K562 (cell line): Measurements from ENCODE around the gene C14orf180. TPM values are rescaled to one million over a fixed set of nuclear protein-coding genes. Genes with fewer than 3 reads are reported as not detected.

Source experiments
- CBFA2T2 ChIP-seq: fragments of 450-650 bp; conservative IDR thresholded peaks from 2 replicates; pipeline ENCODE4 v1.6.1; 2017; ENCODE audit warnings: mild to moderate bottlenecking
- DDX20 ChIP-seq: fragments of 450-650 bp; IDR thresholded peaks from 2 replicates; pipeline ENCODE4 v1.6.1; 2016; ENCODE audit warnings: missing genetic modification characterization, low read depth, mild to moderate bottlenecking, missing compliant biosample characterization, moderate library complexity
- HNRNPUL1 ChIP-seq: fragments of 200-400 bp; formaldehyde crosslinking; IDR thresholded peaks from 2 replicates; pipeline ENCODE4 v1.6.1; 2017; ENCODE audit warnings: low read length
- KDM4B ChIP-seq, 2 experiments: fragments of 450-650 bp in 1 of 2; sonication (generic) in 1 of 2; IDR thresholded peaks; 2 replicates each; pipeline ENCODE4 v1.6.1; 2016 to 2017; ENCODE audit warnings: borderline replicate concordance in 2 of 2, antibody characterized with exemption in 1 of 2, low read depth in 1 of 2, mild to moderate bottlenecking in 1 of 2
- MIER1 ChIP-seq: fragments of 450-650 bp; IDR thresholded peaks from 2 replicates; pipeline ENCODE4 v1.6.1; 2016; ENCODE audit warnings: antibody characterized with exemption, mild to moderate bottlenecking, low read depth
- NONO ChIP-seq, 2 experiments: fragments of 200-400 bp in 1 of 2; fragments of 450-650 bp in 1 of 2; formaldehyde crosslinking in 1 of 2; IDR thresholded peaks; 2 replicates each; pipeline ENCODE4 v1.6.1; 2017; ENCODE audit warnings: low read depth in 2 of 2, mild to moderate bottlenecking in 2 of 2, moderate library complexity in 2 of 2, low read length in 1 of 2
- NR2C2 ChIP-seq, 2 experiments: fragments of 200-800 bp in 1 of 2; sonication (Bioruptor generic) in 1 of 2; sonication (generic) in 1 of 2; formaldehyde crosslinking in 1 of 2; IDR thresholded peaks; 2 replicates each; pipeline versions ENCODE4 v1.6.1 to v1.8.0; 2016 to 2022; ENCODE audit warnings: mild to moderate bottlenecking in 1 of 2, missing compliant biosample characterization in 1 of 2, missing genetic modification characterization in 1 of 2, missing genetic modification reagents in 1 of 2
- ZNF133 ChIP-seq: fragments of 250-450 bp; sonication (Bioruptor Pico); IDR thresholded peaks from 2 replicates; pipeline ENCODE4 v1.4.0; 2020; ENCODE audit warnings: mild to moderate bottlenecking
- ZNF174 ChIP-seq: fragments of 250-450 bp; sonication (Bioruptor Pico); IDR thresholded peaks from 2 replicates; pipeline ENCODE4 v1.4.0; 2020; ENCODE audit warnings: mild to moderate bottlenecking
- ZNF239 ChIP-seq: fragments of 250-450 bp; sonication (Bioruptor Pico); IDR thresholded peaks from 2 replicates; pipeline ENCODE4 v1.4.0; 2020; ENCODE audit warnings: mild to moderate bottlenecking
- ZNF436 ChIP-seq: fragments of 250-450, 450-650 bp; sonication (Bioruptor Pico); formaldehyde crosslinking; IDR thresholded peaks from 2 replicates; pipeline ENCODE4 v1.7.0; 2020; ENCODE audit warnings: mild to moderate bottlenecking
- ZNF75A ChIP-seq: fragments of 450-650 bp; formaldehyde crosslinking; IDR thresholded peaks from 2 replicates; pipeline ENCODE4 v1.4.0; 2020; ENCODE audit warnings: mild to moderate bottlenecking
- ZNF780A ChIP-seq: fragments of 250-450 bp; sonication (Bioruptor Pico); IDR thresholded peaks from 2 replicates; pipeline ENCODE4 v1.5.0; 2021; ENCODE audit warnings: mild to moderate bottlenecking
- polyA plus RNA-seq, 8 experiments: library from polyadenylated mRNA; depleted of rRNA in 4 of 8; stranded (reverse) in 5 of 8; unstranded in 3 of 8; fragments of >200 nt; fragmentation: Nextera tagmentation in 2 of 8; fragmentation: Illumina TruSeq in 1 of 8; extraction: Ambion mirVana in 2 of 8; extraction: Trizol in 1 of 8; gene quantifications; 2 replicates each; pipeline versions ENCODE4 v1.2.1 to v1.2.3, GENCODE V29; 2011 to 2014; ENCODE audit warnings: inconsistent platforms in 1 of 8, missing spikeins in 1 of 8
- total RNA-seq, 7 experiments: library from RNA; depleted of rRNA in 6 of 7; stranded (reverse); fragments of >200 nt in 6 of 7; fragmentation: Illumina TruSeq in 2 of 7; extraction: Trizol in 2 of 7; gene quantifications; 2 replicates each; pipeline versions ENCODE4 v1.2.1 to v1.2.3, GENCODE V29; 2011 to 2021; ENCODE audit warnings: low replicate concordance in 1 of 7
- TF ChIP-seq, protein P1 (sequence below), 2 experiments: IDR thresholded peaks in 1 of 2; conservative IDR thresholded peaks in 1 of 2; 2 replicates each; pipeline ENCODE4 v1.6.1; 2016; ENCODE audit warnings: low read depth in 2 of 2, mild to moderate bottlenecking in 1 of 2, missing compliant biosample characterization in 1 of 2, missing genetic modification characterization in 1 of 2, moderate library complexity in 1 of 2
- TF ChIP-seq, protein P2 (sequence below): fragments of 250-450 bp; sonication (Bioruptor Pico); IDR thresholded peaks from 2 replicates; pipeline ENCODE4 v1.4.0; 2020
- TF ChIP-seq, protein P3 (sequence below): fragments of 450-650 bp; formaldehyde crosslinking; IDR thresholded peaks from 2 replicates; pipeline ENCODE4 v1.4.0; 2020; ENCODE audit warnings: mild to moderate bottlenecking, moderate library complexity

Gene C14orf180
- total and polyA plus RNA-seq, 9 of the 15 experiments (the other 6 are each of a cell fraction or from before 2014, with no cell fraction given): not detected

DNA sequence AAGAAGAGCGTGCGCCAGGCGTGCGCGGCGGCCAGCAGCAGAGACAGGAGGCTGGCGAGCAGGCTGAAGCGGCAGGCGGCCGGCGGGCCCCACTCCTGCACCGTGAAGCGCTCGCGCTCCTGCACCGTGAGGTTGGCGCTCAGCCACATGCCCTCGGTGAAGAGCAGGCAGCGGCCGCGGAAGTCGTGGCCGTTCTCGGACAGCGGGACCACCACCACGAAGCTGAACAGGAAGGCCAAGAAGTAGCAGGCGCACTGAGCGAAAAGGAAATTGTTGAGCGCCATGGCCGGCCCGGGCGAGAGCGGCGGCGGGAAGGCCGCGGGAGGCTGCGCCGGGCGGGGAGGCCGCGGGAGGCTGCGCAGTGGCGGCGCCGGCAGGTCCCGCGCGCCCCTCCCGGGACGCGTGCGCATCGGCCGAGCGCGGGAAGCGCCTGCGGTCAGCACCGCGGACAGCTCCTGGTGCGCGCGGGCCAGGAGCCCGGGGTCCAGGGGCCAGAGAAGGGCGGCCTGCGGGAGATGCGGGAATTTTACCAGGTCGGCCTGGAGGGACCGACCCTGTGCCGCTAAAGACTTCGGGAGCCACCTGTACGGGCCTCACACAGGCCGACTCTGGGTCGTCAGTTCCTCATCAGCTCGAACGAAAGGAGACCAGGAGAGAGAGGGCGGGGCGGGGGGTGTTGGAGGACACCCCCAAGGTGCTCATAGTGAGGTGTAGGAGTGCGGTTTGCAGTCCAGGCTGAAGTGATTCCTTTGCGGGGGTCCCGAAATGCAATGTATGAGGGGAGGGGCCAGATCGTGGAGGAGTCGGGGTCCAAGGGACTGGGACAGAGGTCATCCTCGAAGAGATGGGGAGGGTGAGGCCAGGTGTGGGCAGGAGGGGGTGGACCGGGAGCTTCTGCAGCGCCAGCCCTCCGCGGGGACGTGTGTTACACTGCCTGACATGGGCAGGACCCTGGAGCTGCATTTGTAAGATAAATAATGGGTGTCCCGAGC, 25.2 kb downstream of the C14orf180 start, which contains the start of gene TMEM179 (continued):
- TF ChIP-seq, protein P1, sequence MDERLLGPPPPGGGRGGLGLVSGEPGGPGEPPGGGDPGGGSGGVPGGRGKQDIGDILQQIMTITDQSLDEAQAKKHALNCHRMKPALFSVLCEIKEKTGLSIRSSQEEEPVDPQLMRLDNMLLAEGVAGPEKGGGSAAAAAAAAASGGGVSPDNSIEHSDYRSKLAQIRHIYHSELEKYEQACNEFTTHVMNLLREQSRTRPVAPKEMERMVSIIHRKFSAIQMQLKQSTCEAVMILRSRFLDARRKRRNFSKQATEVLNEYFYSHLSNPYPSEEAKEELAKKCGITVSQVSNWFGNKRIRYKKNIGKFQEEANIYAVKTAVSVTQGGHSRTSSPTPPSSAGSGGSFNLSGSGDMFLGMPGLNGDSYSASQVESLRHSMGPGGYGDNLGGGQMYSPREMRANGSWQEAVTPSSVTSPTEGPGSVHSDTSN (CRISPR knock-in tag; IDR thresholded peaks at IDR 0.05; ENCODE audit: low read depth): no peak
- TF ChIP-seq, protein P1 (tag; conservative IDR thresholded peaks at IDR 0.05; ENCODE audit: low read depth): no peak
- TF ChIP-seq ZNF436: no peak
- no peak for TF ChIP-seq ZNF780A
- no peak for TF ChIP-seq NR2C2 (CRISPR knock-in tag; IDR thresholded peaks at IDR 0.05)
- no peak for TF ChIP-seq NR2C2 (tag; IDR thresholded peaks at IDR 0.05)
- TF ChIP-seq ZNF75A (CRISPR knock-in tag): no peak
- no peak for TF ChIP-seq CBFA2T2
- no peak for TF ChIP-seq HNRNPUL1
- TF ChIP-seq ZNF133 (CRISPR knock-in tag): no peak
- no peak for TF ChIP-seq ZNF174
- peak; percentile 85 for TF ChIP-seq MIER1
- TF ChIP-seq NONO (IDR thresholded peaks at IDR 0.05; ENCODE audit: low read depth in 2 of 2, low read length in 1 of 2): no peak
- TF ChIP-seq, protein P2, sequence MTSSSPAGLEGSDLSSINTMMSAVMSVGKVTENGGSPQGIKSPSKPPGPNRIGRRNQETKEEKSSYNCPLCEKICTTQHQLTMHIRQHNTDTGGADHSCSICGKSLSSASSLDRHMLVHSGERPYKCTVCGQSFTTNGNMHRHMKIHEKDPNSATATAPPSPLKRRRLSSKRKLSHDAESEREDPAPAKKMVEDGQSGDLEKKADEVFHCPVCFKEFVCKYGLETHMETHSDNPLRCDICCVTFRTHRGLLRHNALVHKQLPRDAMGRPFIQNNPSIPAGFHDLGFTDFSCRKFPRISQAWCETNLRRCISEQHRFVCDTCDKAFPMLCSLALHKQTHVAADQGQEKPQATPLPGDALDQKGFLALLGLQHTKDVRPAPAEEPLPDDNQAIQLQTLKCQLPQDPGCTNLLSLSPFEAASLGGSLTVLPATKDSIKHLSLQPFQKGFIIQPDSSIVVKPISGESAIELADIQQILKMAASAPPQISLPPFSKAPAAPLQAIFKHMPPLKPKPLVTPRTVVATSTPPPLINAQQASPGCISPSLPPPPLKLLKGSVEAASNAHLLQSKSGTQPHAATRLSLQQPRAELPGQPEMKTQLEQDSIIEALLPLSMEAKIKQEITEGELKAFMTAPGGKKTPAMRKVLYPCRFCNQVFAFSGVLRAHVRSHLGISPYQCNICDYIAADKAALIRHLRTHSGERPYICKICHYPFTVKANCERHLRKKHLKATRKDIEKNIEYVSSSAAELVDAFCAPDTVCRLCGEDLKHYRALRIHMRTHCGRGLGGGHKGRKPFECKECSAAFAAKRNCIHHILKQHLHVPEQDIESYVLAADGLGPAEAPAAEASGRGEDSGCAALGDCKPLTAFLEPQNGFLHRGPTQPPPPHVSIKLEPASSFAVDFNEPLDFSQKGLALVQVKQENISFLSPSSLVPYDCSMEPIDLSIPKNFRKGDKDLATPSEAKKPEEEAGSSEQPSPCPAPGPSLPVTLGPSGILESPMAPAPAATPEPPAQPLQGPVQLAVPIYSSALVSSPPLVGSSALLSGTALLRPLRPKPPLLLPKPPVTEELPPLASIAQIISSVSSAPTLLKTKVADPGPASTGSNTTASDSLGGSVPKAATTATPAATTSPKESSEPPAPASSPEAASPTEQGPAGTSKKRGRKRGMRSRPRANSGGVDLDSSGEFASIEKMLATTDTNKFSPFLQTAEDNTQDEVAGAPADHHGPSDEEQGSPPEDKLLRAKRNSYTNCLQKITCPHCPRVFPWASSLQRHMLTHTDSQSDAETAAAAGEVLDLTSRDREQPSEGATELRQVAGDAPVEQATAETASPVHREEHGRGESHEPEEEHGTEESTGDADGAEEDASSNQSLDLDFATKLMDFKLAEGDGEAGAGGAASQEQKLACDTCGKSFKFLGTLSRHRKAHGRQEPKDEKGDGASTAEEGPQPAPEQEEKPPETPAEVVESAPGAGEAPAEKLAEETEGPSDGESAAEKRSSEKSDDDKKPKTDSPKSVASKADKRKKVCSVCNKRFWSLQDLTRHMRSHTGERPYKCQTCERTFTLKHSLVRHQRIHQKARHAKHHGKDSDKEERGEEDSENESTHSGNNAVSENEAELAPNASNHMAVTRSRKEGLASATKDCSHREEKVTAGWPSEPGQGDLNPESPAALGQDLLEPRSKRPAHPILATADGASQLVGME: no peak
- no peak for TF ChIP-seq KDM4B (IDR thresholded peaks at IDR 0.05; ENCODE audit: borderline replicate concordance in 2 of 2, low read depth in 1 of 2)
- TF ChIP-seq, protein P3, sequence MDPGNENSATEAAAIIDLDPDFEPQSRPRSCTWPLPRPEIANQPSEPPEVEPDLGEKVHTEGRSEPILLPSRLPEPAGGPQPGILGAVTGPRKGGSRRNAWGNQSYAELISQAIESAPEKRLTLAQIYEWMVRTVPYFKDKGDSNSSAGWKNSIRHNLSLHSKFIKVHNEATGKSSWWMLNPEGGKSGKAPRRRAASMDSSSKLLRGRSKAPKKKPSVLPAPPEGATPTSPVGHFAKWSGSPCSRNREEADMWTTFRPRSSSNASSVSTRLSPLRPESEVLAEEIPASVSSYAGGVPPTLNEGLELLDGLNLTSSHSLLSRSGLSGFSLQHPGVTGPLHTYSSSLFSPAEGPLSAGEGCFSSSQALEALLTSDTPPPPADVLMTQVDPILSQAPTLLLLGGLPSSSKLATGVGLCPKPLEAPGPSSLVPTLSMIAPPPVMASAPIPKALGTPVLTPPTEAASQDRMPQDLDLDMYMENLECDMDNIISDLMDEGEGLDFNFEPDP (CRISPR knock-in tag): no peak
- no peak for TF ChIP-seq DDX20 (tag)
- no peak for TF ChIP-seq ZNF239 (CRISPR knock-in tag)
